Stimulated activated CD8-positive, alpha-beta memory T cell treated with anti-CD3 and anti-CD28 coated beads, Interleukin-2, amount 100 ng/mL, for 48 hours (primary cell): ENCODE data around the gene PPP4R4.
"Not testable (repeated sequence)": the region's sequence is repeated elsewhere in the genome, so short reads cannot be mapped to it uniquely, and the experiment has no call there.

Source experiments
- DNase-seq, 2 donors: peaks; one replicate each; pipeline ENCODE4 v3.0.0-alpha.2; 2020; ENCODE audit warnings: low read depth in 2 of 2

The PPP4R4 gene

DNA sequence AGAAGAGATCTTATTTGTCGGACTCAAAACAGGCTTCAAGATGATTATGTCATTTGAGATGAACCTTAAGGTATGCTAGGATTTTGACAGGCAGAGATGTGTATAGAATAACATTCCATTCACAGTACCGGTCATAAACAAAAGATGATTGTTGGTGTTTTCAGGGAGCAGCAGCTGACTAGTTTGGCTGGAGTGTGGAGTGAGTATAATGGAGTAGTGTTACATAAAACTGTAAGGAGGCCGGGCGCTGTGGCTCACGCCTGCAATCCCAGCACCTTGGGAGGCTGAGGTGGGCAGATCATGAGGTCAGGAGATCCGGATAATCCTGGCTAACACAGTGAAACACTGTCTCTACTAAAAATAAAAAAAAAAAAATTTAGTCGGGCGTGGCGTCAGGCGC lies 95.0 kb downstream of the PPP4R4 start:
- no peak for DNase-seq

DNA sequence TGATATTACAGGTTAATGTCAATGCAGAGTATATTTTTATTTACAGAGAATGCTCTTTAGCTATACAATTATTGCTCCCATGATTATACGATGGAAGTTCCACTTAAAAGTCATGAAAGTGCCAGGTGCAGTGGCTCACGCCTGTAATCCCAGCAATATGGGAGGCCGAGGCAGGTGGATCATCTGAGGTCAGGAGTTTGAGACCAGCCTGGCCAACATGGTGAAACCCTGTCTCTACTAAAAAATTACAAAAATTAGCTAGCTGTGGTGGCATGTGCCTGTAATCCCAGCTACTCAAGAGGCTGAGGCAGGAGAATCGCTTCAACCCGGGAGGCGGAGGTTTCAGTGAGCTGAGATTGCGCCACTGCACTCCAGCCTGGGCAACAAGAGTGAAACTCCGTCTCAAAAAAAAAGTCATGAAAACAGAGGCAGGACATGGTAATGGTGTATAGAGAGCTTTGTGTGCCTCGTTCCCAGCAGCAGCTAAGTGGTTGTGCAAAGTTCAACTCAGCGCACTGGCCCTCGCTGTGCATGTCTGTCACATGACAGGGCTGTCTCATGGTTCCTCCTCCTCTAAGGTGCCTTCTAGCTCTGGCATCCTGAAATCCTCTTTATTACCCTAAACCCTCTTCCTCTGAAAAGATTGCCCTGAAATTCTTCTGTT lies 102.9 kb downstream of the PPP4R4 start:
- DNase-seq, result not testable (repeated sequence)

DNA sequence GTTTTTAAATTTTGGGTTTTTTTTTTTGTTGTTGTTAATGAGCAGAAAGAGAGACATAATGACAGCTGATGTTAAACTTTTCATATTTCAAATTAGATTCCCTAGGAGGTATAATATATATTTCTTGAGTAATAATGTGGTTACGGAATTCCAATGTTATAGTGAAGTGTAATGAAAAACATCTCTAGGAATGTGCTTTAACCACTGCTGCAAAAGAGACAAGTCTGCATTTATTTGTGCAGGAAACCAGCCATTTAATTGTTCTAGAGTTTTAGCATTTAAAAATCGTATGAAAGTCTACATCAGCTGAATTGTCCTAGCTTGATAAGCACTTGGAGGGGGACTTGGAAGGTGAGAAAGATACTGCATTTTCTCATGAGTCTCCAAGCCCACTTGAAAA lies 104.6 kb downstream of the PPP4R4 start:
- no peak for DNase-seq

GRCh38 chr14:94282991-94283723 lies 109.0 kb downstream of the PPP4R4 start:
- DNase-seq, result no peak

DNA sequence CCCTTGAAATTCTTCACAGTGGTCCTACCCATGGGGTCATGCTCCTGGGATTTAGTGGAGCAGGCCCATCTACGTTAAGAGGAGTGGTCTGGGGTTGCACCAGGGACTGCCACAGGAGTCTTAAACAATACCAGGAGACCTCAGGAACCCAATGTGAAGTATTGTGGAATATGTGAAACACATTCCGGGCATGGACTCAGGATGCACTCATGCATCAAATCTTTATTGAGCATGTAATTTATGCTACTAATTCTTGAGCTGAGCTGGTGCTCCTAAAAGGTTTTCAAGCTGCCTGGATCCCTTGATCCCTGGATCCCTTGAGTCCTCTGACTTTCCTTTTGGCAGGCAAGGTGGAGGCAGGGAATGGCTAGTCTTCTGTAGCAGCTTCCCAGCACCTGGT lies 110.1 kb downstream of the PPP4R4 start:
- no peak for DNase-seq

- DNase-seq, result no peak
These were observed 111.0 kb downstream of the PPP4R4 start for GRCh38 chr14:94285158-94285557.

GRCh38 chr14:94288610-94289465 lies 114.7 kb downstream of the PPP4R4 start:
- DNase-seq, result no peak

- no peak for DNase-seq
These were observed 116.1 kb downstream of the PPP4R4 start for GRCh38 chr14:94290197-94290596.

- no peak for DNase-seq
These were observed 117.2 kb downstream of the PPP4R4 start for GRCh38 chr14:94291159-94291905.

- DNase-seq, result no peak
These were observed 117.9 kb downstream of the PPP4R4 start for GRCh38 chr14:94291906-94292525.

GRCh38 chr14:94292526-94292871 lies 118.4 kb downstream of the PPP4R4 start:
- no peak for DNase-seq

DNA sequence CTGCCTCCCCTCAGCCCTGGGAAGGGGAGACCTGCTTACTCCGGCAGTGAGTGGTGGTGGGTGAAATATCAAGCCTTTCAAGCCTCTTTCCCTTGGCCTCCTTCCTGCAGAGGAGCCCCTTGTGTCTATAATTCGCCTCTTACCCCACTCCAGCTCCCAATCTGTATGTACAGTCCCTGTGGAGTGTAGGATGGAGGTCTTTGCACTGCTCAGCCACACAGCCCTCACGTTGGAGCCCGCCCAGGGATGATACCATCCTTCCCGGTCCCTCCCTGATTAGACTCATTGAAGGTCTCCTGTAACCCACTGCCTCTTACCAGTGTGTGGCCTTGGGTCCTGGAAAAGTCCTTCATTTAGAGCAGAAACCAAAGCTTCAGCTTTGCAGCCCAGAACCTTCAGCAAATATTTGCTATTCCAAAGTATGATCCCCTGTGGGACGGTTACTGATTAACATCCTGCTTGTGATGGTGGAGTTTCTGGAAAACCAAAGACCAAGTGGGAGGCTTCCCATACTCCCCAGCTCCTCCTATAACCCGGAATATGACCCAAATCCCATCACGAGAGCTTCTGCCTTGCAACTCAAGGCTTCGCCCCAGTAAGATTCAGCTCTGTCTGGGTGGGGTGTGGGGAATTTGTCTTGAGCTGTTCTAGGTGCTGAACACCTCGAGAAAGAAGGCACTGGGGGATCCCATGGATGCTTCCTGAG lies 118.9 kb downstream of the PPP4R4 start, which contains the start of gene SERPINA10:
Gene SERPINA10 (minus strand): TSS at position 397 of the 706 bp plus-strand sequence. CDS start 2,675 bp downstream, outside the sequence.
- DNase-seq, result no peak

- no peak for DNase-seq
These were observed 119.4 kb downstream of the PPP4R4 start for GRCh38 chr14:94293578-94293924.

DNA sequence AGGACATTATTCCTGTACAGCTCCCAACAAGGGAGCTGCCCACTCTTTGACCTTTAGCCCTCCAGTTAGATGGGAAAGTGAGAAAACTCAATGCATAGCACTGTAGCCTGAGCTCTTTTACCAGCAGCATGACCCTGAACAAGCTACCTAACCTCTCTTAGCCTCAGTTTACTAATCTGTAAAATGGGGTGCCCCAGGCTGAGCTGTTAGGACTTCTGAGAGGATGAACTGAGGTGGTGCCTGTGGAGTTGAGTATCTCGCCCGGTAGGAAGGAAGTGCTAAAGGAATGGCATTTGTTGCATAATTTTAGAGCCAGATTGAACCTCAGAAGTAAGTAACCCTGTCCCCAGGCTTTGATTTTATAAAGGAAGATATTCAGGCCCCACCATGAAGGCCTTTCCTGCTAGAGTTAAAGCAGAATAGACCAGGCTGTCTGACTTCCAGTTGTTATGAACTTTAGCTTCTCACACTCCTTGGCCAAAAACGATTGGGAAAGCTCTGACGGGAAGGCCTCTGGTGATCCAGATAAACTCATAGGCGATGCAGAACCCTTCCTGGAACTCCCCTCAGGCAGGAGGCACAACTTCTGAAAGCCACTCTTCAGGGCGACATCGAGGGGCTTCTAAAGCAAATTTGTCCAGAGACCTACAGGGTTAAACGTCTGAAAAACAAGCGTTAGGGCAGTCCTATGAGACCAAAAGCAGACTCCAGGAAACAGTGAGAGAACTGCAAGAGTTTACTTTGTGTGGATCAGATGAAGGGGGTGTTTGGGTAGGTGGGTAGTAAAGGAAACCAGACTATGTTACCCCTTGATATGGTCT lies 121.4 kb downstream of the PPP4R4 start:
- no peak for DNase-seq

GRCh38 chr14:94296181-94296545 lies 122.0 kb downstream of the PPP4R4 start:
- not testable (repeated sequence) for DNase-seq

DNA sequence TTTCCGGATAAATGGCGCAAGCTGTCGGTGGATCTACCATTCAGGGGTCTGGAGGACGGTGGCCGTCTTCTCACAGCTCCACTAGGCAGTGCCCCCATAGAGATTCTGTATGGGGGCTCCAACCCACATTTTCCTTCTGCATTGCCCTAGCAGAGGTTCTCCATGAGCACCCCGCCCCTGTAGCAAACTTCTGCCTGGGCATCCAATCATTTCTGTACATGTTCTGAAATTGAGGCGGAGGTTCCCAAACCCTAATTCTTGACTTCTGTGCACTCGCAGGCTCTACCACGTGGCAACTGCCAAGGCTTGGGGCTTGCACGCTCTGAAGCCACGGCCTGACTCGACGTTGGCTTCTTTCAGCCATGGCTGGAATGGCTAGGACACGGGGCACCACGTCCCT lies 124.0 kb downstream of the PPP4R4 start:
- DNase-seq, result no peak

DNA sequence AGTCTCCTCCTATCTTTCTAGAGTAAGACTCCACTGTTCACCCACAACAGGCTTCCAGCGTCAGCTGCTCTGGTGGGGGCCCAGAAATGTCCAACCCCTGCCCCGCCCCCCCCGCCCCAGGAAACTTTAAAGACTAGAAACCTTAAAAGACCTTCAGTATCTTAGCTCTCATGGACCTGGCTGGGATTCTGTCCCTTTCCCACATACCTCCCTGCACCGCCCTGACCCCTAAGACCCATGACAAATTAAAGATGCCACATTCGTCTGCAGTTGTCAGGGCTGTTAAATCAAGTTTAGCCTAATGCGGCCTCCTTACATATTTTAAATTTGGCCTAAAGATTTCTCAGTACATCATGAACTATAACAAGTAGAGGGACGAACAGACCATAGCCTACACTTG lies 129.0 kb downstream of the PPP4R4 start:
- DNase-seq, result no peak

GRCh38 chr14:94304243-94304642 lies 130.1 kb downstream of the PPP4R4 start:
- no peak for DNase-seq

- DNase-seq, result no peak
These were observed 131.5 kb downstream of the PPP4R4 start for GRCh38 chr14:94305620-94306019.
